ENCODE measurements around the gene ZNF778. TPM values are rescaled to one million over a fixed set of nuclear protein-coding genes. Genes with fewer than 3 reads are reported as not detected.

Gene ZNF778
- total and polyA plus RNA-seq, 2 of the 13 experiments (the other 11 are each of a cell fraction or from before 2014, with no cell fraction given), result 3.8 to 7.2 TPM

- TF ChIP-seq, protein P1, sequence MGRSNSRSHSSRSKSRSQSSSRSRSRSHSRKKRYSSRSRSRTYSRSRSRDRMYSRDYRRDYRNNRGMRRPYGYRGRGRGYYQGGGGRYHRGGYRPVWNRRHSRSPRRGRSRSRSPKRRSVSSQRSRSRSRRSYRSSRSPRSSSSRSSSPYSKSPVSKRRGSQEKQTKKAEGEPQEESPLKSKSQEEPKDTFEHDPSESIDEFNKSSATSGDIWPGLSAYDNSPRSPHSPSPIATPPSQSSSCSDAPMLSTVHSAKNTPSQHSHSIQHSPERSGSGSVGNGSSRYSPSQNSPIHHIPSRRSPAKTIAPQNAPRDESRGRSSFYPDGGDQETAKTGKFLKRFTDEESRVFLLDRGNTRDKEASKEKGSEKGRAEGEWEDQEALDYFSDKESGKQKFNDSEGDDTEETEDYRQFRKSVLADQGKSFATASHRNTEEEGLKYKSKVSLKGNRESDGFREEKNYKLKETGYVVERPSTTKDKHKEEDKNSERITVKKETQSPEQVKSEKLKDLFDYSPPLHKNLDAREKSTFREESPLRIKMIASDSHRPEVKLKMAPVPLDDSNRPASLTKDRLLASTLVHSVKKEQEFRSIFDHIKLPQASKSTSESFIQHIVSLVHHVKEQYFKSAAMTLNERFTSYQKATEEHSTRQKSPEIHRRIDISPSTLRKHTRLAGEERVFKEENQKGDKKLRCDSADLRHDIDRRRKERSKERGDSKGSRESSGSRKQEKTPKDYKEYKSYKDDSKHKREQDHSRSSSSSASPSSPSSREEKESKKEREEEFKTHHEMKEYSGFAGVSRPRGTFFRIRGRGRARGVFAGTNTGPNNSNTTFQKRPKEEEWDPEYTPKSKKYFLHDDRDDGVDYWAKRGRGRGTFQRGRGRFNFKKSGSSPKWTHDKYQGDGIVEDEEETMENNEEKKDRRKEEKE (IDR thresholded peaks at IDR 0.05), result no peak
- TF ChIP-seq RARA (CRISPR knock-in tag; IDR thresholded peaks at IDR 0.05) (no peak), ELF1 (CRISPR knock-in tag; IDR thresholded peaks at IDR 0.05) (peak; percentile 75), PRDM4 (CRISPR knock-in tag; IDR thresholded peaks at IDR 0.05; ENCODE audit: borderline replicate concordance) (no peak), KLF12 (CRISPR knock-in tag; IDR thresholded peaks at IDR 0.05; ENCODE audit: borderline replicate concordance) (0 out of 2 replicates have a peak, but pooled peaks have one; percentile 33), ZNF607 (CRISPR knock-in tag; IDR thresholded peaks at IDR 0.05; ENCODE audit: borderline replicate concordance) (no peak; the same call in 1 of the 2 replicates), ZNF562 (CRISPR knock-in tag; IDR thresholded peaks at IDR 0.05; ENCODE audit: borderline replicate concordance) (no peak), NBN (conservative IDR thresholded peaks at IDR 0.05) (no peak), ZNF33A (CRISPR knock-in tag; IDR thresholded peaks at IDR 0.05; ENCODE audit: borderline replicate concordance) (no peak), TAF15 (IDR thresholded peaks at IDR 0.05; ENCODE audit: low read depth, low read length, poor library complexity, severe bottlenecking) (no peak), ZNF841 (CRISPR knock-in tag; IDR thresholded peaks at IDR 0.05; ENCODE audit: borderline replicate concordance) (no peak; the same call in 1 of the 2 replicates), FLYWCH1 (CRISPR knock-in tag; IDR thresholded peaks at IDR 0.05) (0 out of 2 replicates have a peak, but pooled peaks have one; percentile 26), TOPORS (CRISPR knock-in tag; IDR thresholded peaks at IDR 0.05) (no peak), NAIF1 (CRISPR knock-in tag; IDR thresholded peaks at IDR 0.05; ENCODE audit: borderline replicate concordance) (no peak), ADNP (CRISPR knock-in tag; IDR thresholded peaks at IDR 0.05) (no peak), ZNF24 (IDR thresholded peaks at IDR 0.05) (no peak), IRF2 (CRISPR knock-in tag; IDR thresholded peaks at IDR 0.05) (peak; percentile 51; the same call in 1 of the 2 replicates), HOXD1 (CRISPR knock-in tag; IDR thresholded peaks at IDR 0.05) (no peak), ZNF530 (CRISPR knock-in tag; IDR thresholded peaks at IDR 0.05; ENCODE audit: low read depth) (0 out of 2 replicates have a peak, but pooled peaks have one; percentile 51), TEAD2 (CRISPR knock-in tag; IDR thresholded peaks at IDR 0.05) (no peak), RBAK (CRISPR knock-in tag; IDR thresholded peaks at IDR 0.05) (no peak; the same call in 1 of the 2 replicates), MED8 (CRISPR knock-in tag; IDR thresholded peaks at IDR 0.05; ENCODE audit: insufficient replicate concordance) (no peak), ZNF672 (CRISPR knock-in tag; IDR thresholded peaks at IDR 0.05) (0 out of 2 replicates have a peak, but pooled peaks have one; percentile 49), ZNF441 (CRISPR knock-in tag; IDR thresholded peaks at IDR 0.05; ENCODE audit: borderline replicate concordance) (0 out of 2 replicates have a peak, but pooled peaks have one; percentile 57)
Measured at GRCh38 chr16:89191033-89191900, 26.2 kb upstream of the ZNF778 start (continued).

Data from HepG2 (cell line).